NB4 (cell line): ENCODE results near the gene VAT1.
"Not testable (repeated sequence)": the region's sequence is repeated elsewhere in the genome, so short reads cannot be mapped to it uniquely, and the experiment has no call there.

Experiments
- MYC ChIP-seq: IDR thresholded peaks from 2 replicates; pipeline ENCODE4 v1.6.1; 2011; ENCODE audit warnings: low read depth, low read length
- POLR2A ChIP-seq: IDR thresholded peaks from 2 replicates; pipeline ENCODE4 v1.6.1; 2011; ENCODE audit warnings: mild to moderate bottlenecking; ENCODE audit not compliant: insufficient read length; ENCODE audit errors: extremely low read depth
- TF ChIP-seq, protein P1 (sequence below): IDR thresholded peaks from one replicate; pipeline ENCODE4 v1.5.1; 2012; ENCODE audit warnings: low read depth, low read length
- TF ChIP-seq, protein P2 (sequence below): IDR thresholded peaks from 2 replicates; pipeline ENCODE4 v1.6.1; 2011; ENCODE audit warnings: low read depth, low read length

DNA sequence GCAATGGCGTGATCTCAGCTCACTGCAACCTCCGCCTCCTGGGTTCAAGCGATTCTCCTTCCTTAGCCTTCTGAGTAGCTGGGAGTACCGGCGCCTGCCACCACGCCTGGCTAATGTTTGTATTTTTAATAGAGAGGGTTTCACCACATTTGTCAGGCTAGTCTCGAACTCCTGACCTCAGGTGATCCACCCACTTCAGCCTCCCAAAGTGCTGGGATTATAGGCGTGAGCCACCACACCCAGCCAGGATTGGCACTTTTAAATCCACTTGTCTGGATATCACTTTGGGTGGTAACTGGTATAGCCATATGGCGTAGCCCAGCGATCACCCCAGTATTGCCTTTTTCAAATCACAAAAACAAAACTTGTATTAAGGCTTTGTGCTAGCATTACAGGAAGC, 28.3 kb downstream of the VAT1 start:
- TF ChIP-seq POLR2A, MYC: not testable (repeated sequence)
- TF ChIP-seq, protein P1, sequence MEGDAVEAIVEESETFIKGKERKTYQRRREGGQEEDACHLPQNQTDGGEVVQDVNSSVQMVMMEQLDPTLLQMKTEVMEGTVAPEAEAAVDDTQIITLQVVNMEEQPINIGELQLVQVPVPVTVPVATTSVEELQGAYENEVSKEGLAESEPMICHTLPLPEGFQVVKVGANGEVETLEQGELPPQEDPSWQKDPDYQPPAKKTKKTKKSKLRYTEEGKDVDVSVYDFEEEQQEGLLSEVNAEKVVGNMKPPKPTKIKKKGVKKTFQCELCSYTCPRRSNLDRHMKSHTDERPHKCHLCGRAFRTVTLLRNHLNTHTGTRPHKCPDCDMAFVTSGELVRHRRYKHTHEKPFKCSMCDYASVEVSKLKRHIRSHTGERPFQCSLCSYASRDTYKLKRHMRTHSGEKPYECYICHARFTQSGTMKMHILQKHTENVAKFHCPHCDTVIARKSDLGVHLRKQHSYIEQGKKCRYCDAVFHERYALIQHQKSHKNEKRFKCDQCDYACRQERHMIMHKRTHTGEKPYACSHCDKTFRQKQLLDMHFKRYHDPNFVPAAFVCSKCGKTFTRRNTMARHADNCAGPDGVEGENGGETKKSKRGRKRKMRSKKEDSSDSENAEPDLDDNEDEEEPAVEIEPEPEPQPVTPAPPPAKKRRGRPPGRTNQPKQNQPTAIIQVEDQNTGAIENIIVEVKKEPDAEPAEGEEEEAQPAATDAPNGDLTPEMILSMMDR: not testable (repeated sequence)
- TF ChIP-seq, protein P2, sequence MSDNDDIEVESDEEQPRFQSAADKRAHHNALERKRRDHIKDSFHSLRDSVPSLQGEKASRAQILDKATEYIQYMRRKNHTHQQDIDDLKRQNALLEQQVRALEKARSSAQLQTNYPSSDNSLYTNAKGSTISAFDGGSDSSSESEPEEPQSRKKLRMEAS: not testable (repeated sequence)
